Colonic mucosa (tissue), 4 donors: Measurements from ENCODE around the gene FARP2. TPM values are rescaled to one million over a fixed set of nuclear protein-coding genes. Genes with fewer than 3 reads are reported as not detected.

Source experiments
- DNase-seq: peaks from one replicate; pipeline ENCODE4 v3.0.0-alpha.2; 2020
- H3K27ac ChIP-seq: fragments of 200-600 bp; one replicate; pipeline ENCODE4 v1.8.0; 2021
- H3K27me3 ChIP-seq: fragments of 200-600 bp; one replicate; pipeline ENCODE4 v1.8.0; 2021
- H3K36me3 ChIP-seq: fragments of 200-600 bp; one replicate; pipeline ENCODE4 v1.8.0; 2021
- H3K4me1 ChIP-seq: fragments of 200-600 bp; one replicate; pipeline ENCODE4 v1.8.0; 2021; ENCODE audit warnings: mild to moderate bottlenecking
- H3K4me3 ChIP-seq: fragments of 200-600 bp; one replicate; pipeline ENCODE4 v1.8.0; 2021
- H3K9ac ChIP-seq, 2 donors: one replicate each; pipeline ENCODE4 v1.7.0; 2013; ENCODE audit warnings: control low read depth in 2 of 2, low read depth in 2 of 2, low read length in 2 of 2
- H3K9me3 ChIP-seq: fragments of 200-600 bp; one replicate; pipeline ENCODE4 v1.8.0; 2021
- CTCF ChIP-seq: fragments of 200-600 bp; IDR thresholded peaks from one replicate; pipeline ENCODE4 v1.8.0; 2022; ENCODE audit warnings: antibody characterized with exemption, mild to moderate bottlenecking
- intact Hi-C: fragments of 100-400 bp; cut with DNase I; formaldehyde crosslinking; loops from one replicate; pipeline ENCODE4 v1.14.1; 2022
- total RNA-seq, 2 donors: library from RNA; stranded (reverse); fragmentation: NEBNext Ultra II Directional in 1 of 2; extraction: Animal tissue kit (Norgen Biotek cat#: 25700) in 1 of 2; gene quantifications; one replicate each; pipeline ENCODE4 v1.2.1, GENCODE V29; 2021
- donor health status: healthy.
- donor health status: DM: no; HTN: no; CAD: no.
- donor health status: DM: no; HTN: no; CAD: no.

Gene FARP2
- total RNA-seq, 2 donors from 2014 or later = 107 to 122 TPM

GRCh38 chr2:241481687-241482086 is 125.6 kb downstream of the FARP2 start:
- TF ChIP-seq CTCF = no peak
- Histone ChIP-seq H3K9ac (no peak overlapping the region), H3K4me3 (no peak overlapping the region), H3K4me1 (no peaks in the 10 kb centered on the region), H3K9me3 (no peaks in the 10 kb centered on the region), H3K27me3 (no peaks in the 10 kb centered on the region), H3K36me3 (peaks cover 8% of the 10 kb centered on the region), H3K27ac (no peak overlapping the region)
- DNase-seq = no peak
- intact Hi-C loops = no loop called here

- H3K9ac ChIP-seq = no peak overlapping the region
- no peaks in the 10 kb centered on the region for H3K4me1 ChIP-seq
- no peaks in the 10 kb centered on the region for H3K27me3 ChIP-seq
- no peak for DNase-seq
- H3K36me3 ChIP-seq = peaks cover 8% of the 10 kb centered on the region
- no peak for TF ChIP-seq CTCF
- H3K9me3 ChIP-seq = no peaks in the 10 kb centered on the region
- H3K4me3 ChIP-seq = no peak overlapping the region
- no peak overlapping the region for H3K27ac ChIP-seq
- intact Hi-C loops = no loop called here
These were observed 126.3 kb downstream of the FARP2 start for GRCh38 chr2:241482126-241482955.

DNA sequence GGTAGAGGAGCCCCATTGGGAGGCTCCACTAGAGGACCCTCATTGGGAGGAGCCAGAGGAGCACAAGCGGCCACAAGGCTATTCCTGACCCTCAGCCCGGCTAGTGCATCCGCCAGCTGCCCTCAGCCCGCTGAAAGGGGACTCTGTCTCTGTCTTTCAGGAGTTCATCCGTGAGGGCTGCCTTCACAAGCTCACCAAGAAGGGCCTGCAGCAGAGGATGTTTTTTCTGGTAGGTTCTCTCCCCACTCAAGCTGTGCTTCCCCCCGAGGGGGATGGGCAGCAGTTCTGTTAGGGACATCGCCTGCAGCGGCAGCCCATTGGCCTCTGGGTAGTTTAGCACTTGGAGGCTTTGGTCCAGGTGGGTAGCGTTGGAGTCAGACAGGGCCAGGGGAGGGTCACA is 127.2 kb downstream of the FARP2 start:
- Histone ChIP-seq H3K4me3 (no peak overlapping the region), H3K9ac (no peak overlapping the region), H3K36me3 (peaks cover 8% of the 10 kb centered on the region), H3K27me3 (no peaks in the 10 kb centered on the region), H3K9me3 (no peaks in the 10 kb centered on the region), H3K4me1 (no peaks in the 10 kb centered on the region), H3K27ac (no peak overlapping the region)
- intact Hi-C loops = no loop called here
- DNase-seq = no peak
- no peak for TF ChIP-seq CTCF

GRCh38 chr2:241485172-241485911 is 129.3 kb downstream of the FARP2 start:
- H3K9ac ChIP-seq = no peak overlapping the region
- no peak overlapping the region for H3K27ac ChIP-seq
- no peak for DNase-seq
- intact Hi-C loops = no loop called here
- H3K9me3 ChIP-seq = no peaks in the 10 kb centered on the region
- H3K4me1 ChIP-seq = no peaks in the 10 kb centered on the region
- peaks cover 4% of the 10 kb centered on the region for H3K36me3 ChIP-seq
- no peaks in the 10 kb centered on the region for H3K27me3 ChIP-seq
- no peak overlapping the region for H3K4me3 ChIP-seq
- TF ChIP-seq CTCF = no peak

DNA sequence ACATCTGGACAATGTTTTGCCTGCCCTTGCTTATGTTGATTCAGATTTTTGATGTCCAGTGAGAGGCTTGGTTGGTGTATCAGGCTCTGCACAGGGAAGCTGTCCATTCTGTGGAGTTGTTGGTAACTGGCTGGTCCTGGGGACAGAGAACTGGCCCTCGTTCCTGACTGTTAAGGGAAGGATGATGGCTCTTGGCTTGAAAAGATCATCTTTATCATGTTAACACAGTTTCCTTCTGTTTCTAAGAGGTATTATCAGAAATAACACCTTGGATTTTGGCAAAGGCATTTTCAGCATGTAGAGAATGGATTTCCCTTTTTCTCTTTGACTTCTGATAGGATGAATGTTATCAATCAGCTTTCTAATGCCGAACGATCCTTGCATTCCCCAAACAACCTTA is 133.0 kb downstream of the FARP2 start:
- Histone ChIP-seq H3K9ac (no peak overlapping the region), H3K27me3 (no peaks in the 10 kb centered on the region), H3K9me3 (no peaks in the 10 kb centered on the region), H3K36me3 (peaks cover 15% of the 10 kb centered on the region), H3K4me3 (no peak overlapping the region), H3K4me1 (no peaks in the 10 kb centered on the region), H3K27ac (no peak overlapping the region)
- DNase-seq = no peak
- no peak for TF ChIP-seq CTCF
- intact Hi-C loops = no loop called here
